DOHH2 (cell line): Measurements from ENCODE around the gene RFX6.

Experiments
- H3F3A ChIP-seq: fragments of 200-600 bp; sonication (generic), shearing (Covaris generic); 2 replicates; pipeline ENCODE4 v1.6.0; 2016; ENCODE audit warnings: antibody characterized with exemption, mild to moderate bottlenecking; ENCODE audit not compliant: control insufficient read depth, insufficient read depth
- H3K27ac ChIP-seq: fragments of 200-600 bp; sonication (generic); 2 replicates; pipeline ENCODE4 v1.5.1; 2014; ENCODE audit warnings: low read depth, mild to moderate bottlenecking, low read length, moderate library complexity
- H3K27me3 ChIP-seq: fragments of 200-600 bp; sonication (generic); 2 replicates; pipeline ENCODE4 v1.6.1; 2014; ENCODE audit warnings: mild to moderate bottlenecking, low read length, mixed read lengths; ENCODE audit not compliant: control insufficient read depth
- H3K36me3 ChIP-seq: fragments of 200-600 bp; sonication (generic); 2 replicates; pipeline ENCODE4 v1.6.1; 2014; ENCODE audit warnings: mild to moderate bottlenecking, low read length, moderate library complexity, mixed read lengths; ENCODE audit not compliant: control insufficient read depth
- H3K4me1 ChIP-seq: fragments of 200-600 bp; sonication (generic); 2 replicates; pipeline ENCODE4 v1.6.1; 2014; ENCODE audit warnings: mild to moderate bottlenecking, low read length, mixed read lengths; ENCODE audit not compliant: control insufficient read depth
- H3K4me2 ChIP-seq: fragments of 200-600 bp; sonication (generic); 2 replicates; pipeline ENCODE4 v1.6.0; 2014; ENCODE audit warnings: mild to moderate bottlenecking, low read length, moderate library complexity
- H3K4me3 ChIP-seq: fragments of 200-600 bp; sonication (generic); 2 replicates; pipeline ENCODE4 v1.5.1; 2014; ENCODE audit warnings: mild to moderate bottlenecking, low read length, mixed read lengths
- H3K79me2 ChIP-seq: fragments of 200-600 bp; sonication (generic); 2 replicates; pipeline ENCODE4 v1.6.1; 2014; ENCODE audit warnings: mild to moderate bottlenecking, low read length, mixed read lengths; ENCODE audit not compliant: control insufficient read depth
- H3K9me2 ChIP-seq: fragments of 200-600 bp; sonication (generic); replicated peaks from 2 replicates; pipeline ENCODE4 v1.6.1; 2014; ENCODE audit warnings: mild to moderate bottlenecking, low read length, mixed read lengths; ENCODE audit not compliant: control insufficient read depth
- H3K9me3 ChIP-seq: fragments of 200-600 bp; sonication (generic); 2 replicates; pipeline ENCODE4 v1.6.1; 2014; ENCODE audit warnings: antibody characterized with exemption, low read length, mixed read lengths; ENCODE audit not compliant: control insufficient read depth, insufficient read depth
- H4K20me1 ChIP-seq: fragments of 200-600 bp; sonication (generic); 2 replicates; pipeline ENCODE4 v1.6.0; 2014; ENCODE audit warnings: low read depth, mild to moderate bottlenecking, antibody characterized with exemption, low read length, moderate library complexity; ENCODE audit not compliant: control insufficient read depth, insufficient read depth
- CTCF ChIP-seq: fragments of 200-600 bp; sonication (generic); IDR thresholded peaks from one replicate; pipeline ENCODE4 v1.5.1; 2014; ENCODE audit warnings: antibody characterized with exemption, mild to moderate bottlenecking, low read depth, low read length; ENCODE audit not compliant: poor library complexity, severe bottlenecking
- EZH2phosphoT487 ChIP-seq: fragments of 200-600 bp; sonication (generic); IDR thresholded peaks from 2 replicates; pipeline ENCODE4 v1.6.1; 2017; ENCODE audit warnings: borderline replicate concordance, mild to moderate bottlenecking, antibody characterized with exemption, low read length, moderate library complexity, mixed read lengths

RFX6 gene

GRCh38 chr6:116877743-116878142 lies 701 bp downstream of the RFX6 start:
- Histone ChIP-seq H3K9me3 (no peaks in the 10 kb centered on the region), H3F3A (no peaks in the 10 kb centered on the region), H3K27ac (no peak overlapping the region), H3K4me1 (no peaks in the 10 kb centered on the region), H3K4me3 (no peak overlapping the region), H3K4me2 (no peak overlapping the region), H3K9me2 (no peaks in the 10 kb centered on the region), H3K36me3 (no peaks in the 10 kb centered on the region), H4K20me1 (no peaks in the 10 kb centered on the region), H3K79me2 (no peaks in the 10 kb centered on the region), H3K27me3 (no peaks in the 10 kb centered on the region)
- TF ChIP-seq CTCF (no peak), EZH2phosphoT487 (no peak)

GRCh38 chr6:116881236-116881635 lies 4.2 kb downstream of the RFX6 start:
- Histone ChIP-seq H3K9me2 (no peaks in the 10 kb centered on the region), H3K36me3 (no peaks in the 10 kb centered on the region), H3K4me2 (no peak overlapping the region), H4K20me1 (no peaks in the 10 kb centered on the region), H3K27ac (no peak overlapping the region), H3K27me3 (no peaks in the 10 kb centered on the region), H3K4me1 (no peaks in the 10 kb centered on the region), H3K9me3 (no peaks in the 10 kb centered on the region), H3K4me3 (no peak overlapping the region), H3K79me2 (no peaks in the 10 kb centered on the region), H3F3A (no peaks in the 10 kb centered on the region)
- no peak for TF ChIP-seq EZH2phosphoT487
- no peak for TF ChIP-seq CTCF

- no peak for TF ChIP-seq CTCF
- TF ChIP-seq EZH2phosphoT487 = no peak
- H3K9me2 ChIP-seq = no peaks in the 10 kb centered on the region
- H3K27me3 ChIP-seq = no peaks in the 10 kb centered on the region
Observed at GRCh38 chr6:116883005-116883404, 6.0 kb downstream of the RFX6 start.

GRCh38 chr6:116884530-116884929 lies 7.5 kb downstream of the RFX6 start:
- Histone ChIP-seq H3K27ac (no peak overlapping the region), H3K4me3 (no peak overlapping the region), H3F3A (no peaks in the 10 kb centered on the region), H3K4me1 (no peaks in the 10 kb centered on the region), H3K36me3 (no peaks in the 10 kb centered on the region), H3K9me3 (no peaks in the 10 kb centered on the region), H3K9me2 (no peaks in the 10 kb centered on the region), H4K20me1 (no peaks in the 10 kb centered on the region), H3K4me2 (no peak overlapping the region), H3K79me2 (no peaks in the 10 kb centered on the region), H3K27me3 (no peaks in the 10 kb centered on the region)
- no peak for TF ChIP-seq CTCF
- no peak for TF ChIP-seq EZH2phosphoT487

More at GRCh38 chr6:116883005-116883404, 6.0 kb downstream of the RFX6 start:
- no peak overlapping the region for H3K4me3 ChIP-seq
- H3K36me3 ChIP-seq = no peaks in the 10 kb centered on the region
- H3K27ac ChIP-seq = no peak overlapping the region
- H3F3A ChIP-seq = no peaks in the 10 kb centered on the region
- no peaks in the 10 kb centered on the region for H3K9me3 ChIP-seq
- no peaks in the 10 kb centered on the region for H3K79me2 ChIP-seq
- no peaks in the 10 kb centered on the region for H4K20me1 ChIP-seq
- no peaks in the 10 kb centered on the region for H3K4me1 ChIP-seq
- H3K4me2 ChIP-seq = no peak overlapping the region
